GM21737 (cell line): ENCODE data around the gene TARDBP.
"Not testable (repeated sequence)": the region's sequence is repeated elsewhere in the genome, so short reads cannot be mapped to it uniquely, and the experiment has no call there.

ENCODE experiments used
- ATAC-seq: cut with Tn5 transposase; IDR thresholded peaks from one replicate; pipeline ENCODE4 v1.9.1; 2021; ENCODE audit warnings: mild to moderate bottlenecking, moderate library complexity; ENCODE audit not compliant: unreplicated experiment

TARDBP gene

DNA sequence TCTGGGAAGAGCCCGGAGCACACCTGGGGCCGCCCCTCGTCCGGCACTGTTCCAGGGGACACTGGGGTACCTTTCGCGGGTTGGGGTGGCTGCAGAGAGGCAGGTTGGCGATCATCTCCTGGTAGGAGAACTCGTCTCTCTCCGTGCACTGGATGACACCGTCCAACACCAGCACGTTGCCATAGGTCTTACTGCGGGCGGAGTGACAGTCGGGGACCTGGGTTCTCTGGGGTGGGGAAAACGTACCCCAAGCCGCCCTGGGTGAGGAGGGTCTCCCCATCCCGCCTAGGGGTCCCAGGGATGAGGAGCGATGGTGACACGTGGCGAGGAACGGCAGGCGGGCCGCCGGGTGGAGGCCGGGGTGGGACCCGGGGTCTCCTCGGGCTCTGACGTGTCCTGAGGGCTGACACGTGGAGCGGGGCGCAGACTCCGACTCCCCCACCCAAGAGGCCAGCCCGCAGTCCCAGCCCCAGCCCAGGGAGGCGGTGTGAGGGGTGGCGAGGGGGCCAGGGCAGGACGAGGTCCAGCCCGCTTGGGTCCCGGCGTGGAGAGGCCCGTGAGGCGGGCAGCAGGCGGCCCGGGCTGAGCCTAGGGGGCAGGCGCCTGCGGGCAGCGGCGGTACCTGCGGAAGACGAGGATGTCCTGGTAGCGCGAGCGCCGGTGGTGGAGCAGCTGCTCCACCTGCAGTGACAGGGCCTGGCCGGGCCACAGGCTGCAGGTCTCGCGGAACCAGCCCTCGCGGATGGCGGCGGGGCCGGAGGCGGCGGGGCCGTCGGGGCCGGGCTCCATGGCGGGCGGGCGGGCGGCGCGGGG, 46.9 kb downstream of the TARDBP start:
- ATAC-seq = peak; percentile 23

DNA sequence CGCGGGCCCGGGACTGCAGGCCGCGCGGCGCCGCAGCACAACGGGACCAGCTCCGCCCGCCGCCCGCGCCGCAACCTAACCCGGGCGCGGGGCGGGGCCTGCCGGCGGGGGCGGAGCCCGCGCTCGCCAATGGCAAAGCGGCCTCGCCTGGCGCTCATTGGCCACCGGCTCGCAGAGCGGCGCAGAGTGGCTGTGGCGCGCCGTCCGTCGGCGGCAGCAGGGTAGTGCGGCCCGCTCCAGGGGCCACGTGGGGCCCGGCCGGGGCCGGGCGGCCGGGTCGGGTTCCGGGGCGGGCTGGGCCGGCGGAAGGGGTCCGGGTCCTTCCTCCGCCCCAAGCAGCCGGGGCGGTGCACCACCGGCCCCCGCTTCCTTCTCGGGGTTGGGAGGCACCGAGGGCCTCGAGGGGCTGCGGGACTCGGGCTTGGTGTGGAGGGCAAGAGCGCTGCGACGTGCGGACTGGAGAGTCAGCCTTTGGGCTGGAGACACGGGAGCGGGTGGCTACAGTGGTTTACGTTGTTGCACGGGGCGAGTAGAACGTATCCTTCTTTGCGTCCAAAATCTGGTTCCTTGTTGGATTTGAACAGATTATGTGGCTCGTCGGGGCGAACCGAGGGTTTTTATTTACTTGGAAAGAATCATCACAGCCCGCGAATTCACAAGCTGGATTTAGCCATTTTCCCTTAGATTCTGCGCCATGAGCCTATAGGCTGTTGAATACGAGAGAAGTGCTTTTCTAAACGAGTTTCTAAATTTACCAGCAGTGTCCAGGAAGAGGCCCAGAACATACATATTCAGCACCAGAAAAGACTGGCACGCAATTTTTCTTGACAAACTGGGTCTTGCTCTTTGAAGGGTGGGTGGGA, 47.7 kb downstream of the TARDBP start, which contains the start of gene SRM:
Gene SRM (minus strand): TSS at position 51 of the 863 bp plus-strand sequence. CDS start 75 bp downstream, outside the sequence.
- ATAC-seq = peak; percentile 87

DNA sequence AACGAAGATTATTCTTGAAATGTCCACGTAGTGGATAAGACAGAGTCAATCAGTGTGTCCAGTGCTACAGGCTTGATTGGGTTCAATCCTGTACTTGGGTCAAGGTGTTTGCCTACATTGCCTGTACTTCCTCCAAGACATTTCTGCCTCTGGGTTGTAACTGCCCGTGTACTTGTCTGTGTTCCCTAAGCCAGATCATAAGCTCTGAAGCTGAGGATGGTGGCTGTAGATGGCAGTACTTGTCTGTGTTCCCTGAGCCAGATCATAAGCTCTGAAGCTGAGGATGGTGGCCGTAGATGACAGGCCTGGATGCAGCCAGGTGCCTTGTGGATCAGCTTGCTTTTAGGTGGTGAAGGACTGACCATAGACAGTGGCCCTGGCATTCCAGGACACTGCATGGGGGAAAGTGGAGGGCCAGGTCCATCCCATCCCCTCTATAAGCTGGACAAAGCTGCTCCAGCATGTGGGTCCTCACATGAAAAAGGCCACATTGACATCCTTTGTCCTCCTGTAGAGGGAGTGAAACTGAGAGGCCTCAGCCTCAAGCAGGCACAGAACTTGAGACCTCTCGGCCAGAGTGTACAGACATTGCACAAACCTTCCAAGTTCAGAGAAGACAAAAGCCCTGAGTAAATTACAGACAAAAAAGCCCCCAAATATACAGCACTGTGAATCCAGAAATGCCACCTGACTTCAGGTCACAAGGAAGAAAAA, 49.4 kb downstream of the TARDBP start:
- ATAC-seq = no peak

DNA sequence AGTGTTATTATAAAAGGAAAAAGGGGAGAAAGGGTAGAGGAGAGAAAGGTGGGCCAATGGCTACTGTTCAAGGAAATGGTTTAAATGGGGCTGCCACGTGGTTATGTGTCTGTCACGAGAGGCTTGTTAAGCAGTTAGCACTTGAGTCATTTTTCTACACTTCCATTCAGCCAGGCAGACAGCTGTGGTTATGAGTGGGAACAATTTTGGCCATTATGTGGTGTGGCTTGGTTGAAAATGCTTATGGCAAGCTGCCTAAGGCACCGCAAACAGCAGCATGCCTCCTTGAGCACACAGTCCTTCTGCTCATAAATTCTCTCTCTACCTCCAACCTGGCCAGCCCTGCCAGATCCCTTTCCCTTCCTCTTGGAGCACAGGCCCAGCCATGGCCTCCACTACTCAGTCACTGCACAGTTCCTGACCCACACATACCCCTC, 50.5 kb downstream of the TARDBP start:
- no peak for ATAC-seq

GRCh38 chr1:11063937-11064537, 51.6 kb downstream of the TARDBP start:
- ATAC-seq = not testable (repeated sequence)

GRCh38 chr1:11064942-11065341, 52.5 kb downstream of the TARDBP start:
- no peak for ATAC-seq

DNA sequence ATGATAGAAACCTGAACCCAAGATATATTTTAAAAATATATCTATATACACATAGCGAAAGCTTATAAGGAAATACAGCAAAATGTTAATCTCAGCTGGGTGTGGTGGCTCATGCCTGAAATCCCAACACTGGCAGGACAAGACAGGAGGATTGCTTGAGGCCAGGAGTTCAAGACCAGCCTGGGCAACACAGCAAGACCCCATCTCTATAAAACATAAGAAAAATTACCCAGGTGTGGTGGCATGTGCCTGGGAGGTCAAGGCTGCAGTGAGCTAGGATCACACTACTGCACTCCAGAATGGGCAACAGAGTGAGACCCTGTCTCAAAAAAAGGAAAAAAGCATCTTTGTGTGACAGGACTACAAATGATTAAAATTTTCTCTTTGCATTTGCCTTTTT, 53.3 kb downstream of the TARDBP start:
- ATAC-seq = no peak

DNA sequence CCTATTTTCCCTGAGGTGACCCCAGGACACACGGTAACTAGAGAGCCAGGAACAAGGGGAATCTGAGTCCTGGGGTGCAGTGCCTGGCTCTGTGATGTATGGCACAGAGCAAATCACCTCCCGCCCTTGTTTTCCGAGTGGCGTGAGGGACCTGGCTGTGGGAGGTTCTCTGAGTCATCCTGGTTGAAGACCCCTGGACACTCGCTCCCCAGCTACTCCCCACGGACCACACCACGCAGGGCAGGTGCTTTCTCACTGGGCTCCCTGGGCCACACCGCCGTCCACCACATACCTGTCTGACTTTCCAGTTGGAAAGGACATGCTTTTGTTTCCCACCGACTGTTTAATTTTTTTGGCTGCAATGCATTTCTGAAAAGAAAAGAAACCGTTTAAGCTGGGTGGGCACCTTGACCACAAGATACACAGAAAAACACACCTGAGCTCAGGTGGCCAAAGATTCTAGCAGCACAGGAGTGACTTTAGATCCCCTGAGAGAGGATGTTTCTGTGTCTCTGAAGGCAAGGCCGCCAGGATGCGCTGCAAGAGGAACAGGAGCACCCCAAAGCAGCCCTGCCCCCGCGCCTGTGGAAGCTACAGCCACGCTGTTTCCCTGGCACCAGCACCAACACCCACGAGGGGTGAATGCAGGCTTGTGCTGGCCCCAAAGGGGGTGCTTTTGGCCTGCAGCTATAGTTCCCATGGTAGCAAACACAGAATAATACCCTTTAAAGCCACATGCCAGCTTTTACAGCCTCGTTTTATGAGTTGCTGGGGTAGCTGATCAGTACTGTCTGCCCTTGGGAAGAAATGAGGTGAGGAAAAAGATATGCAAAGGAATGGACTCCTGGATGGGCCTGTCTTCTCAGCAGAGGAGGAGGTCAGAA, 55.5 kb downstream of the TARDBP start:
- ATAC-seq = no peak

- no peak for ATAC-seq
Observed at GRCh38 chr1:11068600-11069473, 56.4 kb downstream of the TARDBP start.

- no peak for ATAC-seq
Observed at GRCh38 chr1:11070876-11071275, 58.4 kb downstream of the TARDBP start.

DNA sequence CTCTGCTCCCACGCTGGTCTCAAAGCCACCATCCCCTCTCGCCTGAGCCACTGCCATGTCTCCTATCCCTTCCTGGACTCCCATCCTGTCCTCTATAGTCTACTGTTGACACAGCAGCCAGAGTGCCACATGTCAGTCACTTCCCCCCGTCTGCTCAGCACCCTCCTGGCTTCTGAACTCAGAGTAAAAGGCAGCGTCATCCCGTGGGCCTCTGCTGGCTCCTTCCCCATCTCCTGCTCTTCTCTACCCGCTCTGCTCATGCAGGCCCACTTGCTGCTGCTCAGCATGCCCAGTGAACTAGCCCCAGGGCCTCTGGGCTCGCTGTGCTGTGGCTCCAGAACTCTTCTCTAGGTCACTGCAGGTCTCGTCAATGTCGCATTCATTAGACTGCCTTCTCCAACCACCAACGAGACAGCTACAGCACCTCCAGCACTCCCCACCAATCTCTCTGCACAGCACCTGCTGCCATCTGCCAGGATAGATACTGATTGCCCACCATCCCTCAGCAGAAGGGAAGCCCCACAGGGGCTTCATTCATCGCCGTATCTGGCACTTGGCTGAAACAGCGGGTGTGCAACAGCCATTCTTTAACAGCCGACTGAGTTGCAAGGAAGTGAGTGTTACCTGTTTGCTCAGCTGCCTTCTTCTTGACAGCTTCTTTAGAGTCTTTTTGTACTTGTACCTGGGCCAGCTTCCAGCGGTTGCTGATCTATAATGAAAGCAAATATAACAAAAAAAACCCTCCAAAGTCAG, 59.2 kb downstream of the TARDBP start:
- ATAC-seq = no peak

DNA sequence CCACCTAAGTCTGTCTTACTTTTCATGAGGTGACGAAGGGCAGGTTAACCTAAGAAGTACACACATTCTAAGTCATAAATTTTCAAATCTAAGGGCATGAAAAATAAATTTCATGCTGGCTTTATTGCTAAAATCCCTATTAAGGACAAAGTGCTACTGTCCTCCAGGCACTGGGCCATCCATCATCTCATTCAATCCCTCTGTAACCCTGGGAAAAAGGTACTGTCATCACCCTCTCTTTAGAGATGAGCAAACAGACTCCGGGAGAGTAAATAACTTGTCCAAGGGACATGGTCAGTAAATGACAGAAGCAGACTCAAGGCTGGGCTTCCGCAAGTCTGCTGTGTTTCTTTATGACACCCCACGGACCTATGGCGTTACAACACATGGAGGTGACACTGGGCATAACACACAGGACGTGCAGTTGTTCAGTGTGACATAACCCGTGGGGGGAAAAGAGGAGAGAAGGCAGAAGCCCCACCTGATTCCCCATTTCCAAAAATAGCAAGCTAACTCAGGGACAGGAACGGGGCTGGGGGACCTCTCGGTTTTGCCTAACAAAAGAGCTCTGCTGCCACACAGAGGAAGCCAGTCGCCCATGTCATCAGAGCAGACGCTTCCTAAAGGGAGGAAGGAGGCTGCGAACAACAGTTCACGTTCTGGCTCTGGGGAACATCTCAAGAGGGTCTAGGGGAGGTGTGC, 59.9 kb downstream of the TARDBP start:
- ATAC-seq = no peak

DNA sequence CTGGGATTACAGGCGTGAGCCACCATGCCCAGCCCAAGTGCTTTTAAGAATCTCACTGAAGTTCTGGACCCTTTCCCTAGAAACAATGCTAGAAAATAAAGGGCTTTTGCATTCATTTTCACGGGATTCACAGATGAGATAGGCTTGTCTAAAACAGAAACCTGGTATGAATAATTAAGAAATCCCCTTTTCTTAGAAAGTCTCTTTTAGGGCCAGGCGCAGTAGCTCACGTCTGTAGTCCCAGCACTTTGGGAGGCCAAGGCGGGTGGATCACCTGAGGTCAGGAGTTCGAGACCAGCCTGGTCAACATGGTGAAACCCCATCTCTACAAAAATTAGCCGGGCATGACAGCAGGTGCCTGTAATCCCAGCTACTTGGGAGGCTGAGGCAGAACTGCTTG, 60.9 kb downstream of the TARDBP start:
- ATAC-seq = not testable (repeated sequence)
